IPS-15b (cell line): ENCODE measurements around the gene CYTH3.

Experiments used
- H3K27me3 ChIP-seq: one replicate; pipeline ENCODE4 v1.6.1; 2013; ENCODE audit warnings: low read length; ENCODE audit not compliant: control insufficient read depth, insufficient read depth
- H3K36me3 ChIP-seq: one replicate; pipeline ENCODE4 v1.6.1; 2013; ENCODE audit warnings: low read length; ENCODE audit not compliant: control insufficient read depth, insufficient read depth
- H3K4me1 ChIP-seq: one replicate; pipeline ENCODE4 v1.6.1; 2013; ENCODE audit warnings: mild to moderate bottlenecking, low read length; ENCODE audit not compliant: control insufficient read depth, insufficient read depth
- H3K4me3 ChIP-seq: one replicate; pipeline ENCODE4 v1.5.1; 2013; ENCODE audit warnings: low read depth, low read length
- H3K9ac ChIP-seq: one replicate; pipeline ENCODE4 v1.6.1; 2013; ENCODE audit warnings: low read depth, mild to moderate bottlenecking, low read length
- H3K9me3 ChIP-seq: one replicate; pipeline ENCODE4 v1.6.1; 2013; ENCODE audit warnings: mild to moderate bottlenecking, low read length; ENCODE audit not compliant: control insufficient read depth, insufficient read depth

The CYTH3 gene

GRCh38 chr7:6165521-6166320 is 106.7 kb downstream of the CYTH3 start:
- no peaks in the 10 kb centered on the region for H3K9me3 ChIP-seq
- H3K4me1 ChIP-seq = no peaks in the 10 kb centered on the region
- no peaks in the 10 kb centered on the region for H3K27me3 ChIP-seq
- no peak overlapping the region for H3K9ac ChIP-seq
- H3K36me3 ChIP-seq = peaks cover 10% of the 10 kb centered on the region
- no peak overlapping the region for H3K4me3 ChIP-seq

GRCh38 chr7:6165075-6165474 is 107.3 kb downstream of the CYTH3 start:
- no peak overlapping the region for H3K9ac ChIP-seq
- no peaks in the 10 kb centered on the region for H3K9me3 ChIP-seq
- H3K36me3 ChIP-seq = peaks cover 12% of the 10 kb centered on the region
- H3K4me3 ChIP-seq = no peak overlapping the region
- H3K27me3 ChIP-seq = no peaks in the 10 kb centered on the region
- H3K4me1 ChIP-seq = no peaks in the 10 kb centered on the region

GRCh38 chr7:6164491-6164890 is 107.9 kb downstream of the CYTH3 start:
- H3K9me3 ChIP-seq = no peaks in the 10 kb centered on the region
- H3K36me3 ChIP-seq = peaks cover 6% of the 10 kb centered on the region
- H3K27me3 ChIP-seq = no peaks in the 10 kb centered on the region
- H3K4me1 ChIP-seq = no peaks in the 10 kb centered on the region
- H3K9ac ChIP-seq = no peak overlapping the region
- H3K4me3 ChIP-seq = no peak overlapping the region

GRCh38 chr7:6164010-6164409 is 108.4 kb downstream of the CYTH3 start:
- Histone ChIP-seq H3K9ac (no peak overlapping the region), H3K36me3 (peaks cover 6% of the 10 kb centered on the region), H3K27me3 (no peaks in the 10 kb centered on the region), H3K9me3 (no peaks in the 10 kb centered on the region), H3K4me1 (no peaks in the 10 kb centered on the region), H3K4me3 (no peak overlapping the region)

- Histone ChIP-seq H3K9ac (no peak overlapping the region), H3K36me3 (peaks cover 10% of the 10 kb centered on the region), H3K9me3 (no peaks in the 10 kb centered on the region), H3K4me1 (no peaks in the 10 kb centered on the region), H3K27me3 (no peaks in the 10 kb centered on the region), H3K4me3 (no peak overlapping the region)
These were observed 109.0 kb downstream of the CYTH3 start for GRCh38 chr7:6163402-6163801.

- H3K9me3 ChIP-seq = no peaks in the 10 kb centered on the region
- no peak overlapping the region for H3K9ac ChIP-seq
- no peaks in the 10 kb centered on the region for H3K4me1 ChIP-seq
- peaks cover 12% of the 10 kb centered on the region for H3K36me3 ChIP-seq
- no peaks in the 10 kb centered on the region for H3K27me3 ChIP-seq
- no peak overlapping the region for H3K4me3 ChIP-seq
These were observed 109.6 kb downstream of the CYTH3 start for GRCh38 chr7:6162650-6163366.

GRCh38 chr7:6162331-6162620 is 110.1 kb downstream of the CYTH3 start:
- no peak overlapping the region for H3K9ac ChIP-seq
- peaks cover 14% of the 10 kb centered on the region for H3K36me3 ChIP-seq
- H3K4me1 ChIP-seq = no peaks in the 10 kb centered on the region

GRCh38 chr7:6161463-6162330 is 110.7 kb downstream of the CYTH3 start:
- H3K27me3 ChIP-seq = no peaks in the 10 kb centered on the region
- no peaks in the 10 kb centered on the region for H3K9me3 ChIP-seq
- no peaks in the 10 kb centered on the region for H3K4me1 ChIP-seq
- H3K36me3 ChIP-seq = peaks cover 19% of the 10 kb centered on the region
- H3K9ac ChIP-seq = no peak overlapping the region
- no peak overlapping the region for H3K4me3 ChIP-seq

More at GRCh38 chr7:6162331-6162620, 110.1 kb downstream of the CYTH3 start:
- no peaks in the 10 kb centered on the region for H3K27me3 ChIP-seq
- H3K9me3 ChIP-seq = no peaks in the 10 kb centered on the region
- H3K4me3 ChIP-seq = no peak overlapping the region

GRCh38 chr7:6160191-6160623 is 112.2 kb downstream of the CYTH3 start:
- Histone ChIP-seq H3K36me3 (peaks cover 24% of the 10 kb centered on the region), H3K9ac (no peak overlapping the region)

GRCh38 chr7:6159524-6160031 is 112.8 kb downstream of the CYTH3 start:
- Histone ChIP-seq H3K9me3 (no peaks in the 10 kb centered on the region), H3K9ac (no peak overlapping the region), H3K4me3 (no peak overlapping the region), H3K4me1 (no peaks in the 10 kb centered on the region), H3K27me3 (no peaks in the 10 kb centered on the region), H3K36me3 (peaks cover 24% of the 10 kb centered on the region)

More at GRCh38 chr7:6160191-6160623, 112.2 kb downstream of the CYTH3 start:
- no peaks in the 10 kb centered on the region for H3K27me3 ChIP-seq
- H3K4me1 ChIP-seq = no peaks in the 10 kb centered on the region
- H3K9me3 ChIP-seq = no peaks in the 10 kb centered on the region
- no peak overlapping the region for H3K4me3 ChIP-seq

GRCh38 chr7:6159097-6159483 is 113.3 kb downstream of the CYTH3 start:
- Histone ChIP-seq H3K9me3 (no peaks in the 10 kb centered on the region), H3K4me1 (no peaks in the 10 kb centered on the region), H3K27me3 (no peaks in the 10 kb centered on the region), H3K4me3 (no peak overlapping the region), H3K36me3 (peaks cover 29% of the 10 kb centered on the region), H3K9ac (no peak overlapping the region)
